HCT116 (cell line): Measurements from ENCODE around the gene TRIM16.

ENCODE experiments used
- ATF3 ChIP-seq: IDR thresholded peaks from 2 replicates; pipeline ENCODE4 v1.6.1; 2012
- CTCF ChIP-seq, 3 experiments: fragments of 200-600 bp in 1 of 3; sonication (generic) in 1 of 3; IDR thresholded peaks in 2 of 3; conservative IDR thresholded peaks in 1 of 3; 2 replicates each; pipeline ENCODE4 v1.5.1; 2012 to 2017; ENCODE audit warnings: low read depth in 2 of 3, low read length in 2 of 3, antibody characterized with exemption in 1 of 3, borderline replicate concordance in 1 of 3, control low read depth in 1 of 3, mild to moderate bottlenecking in 1 of 3, mixed read lengths in 1 of 3, mixed run types in 1 of 3, moderate library complexity in 1 of 3; ENCODE audit not compliant: insufficient read depth in 1 of 3
- ELF1 ChIP-seq: IDR thresholded peaks from 2 replicates; pipeline ENCODE4 v1.6.1; 2012; ENCODE audit warnings: low read depth, borderline replicate concordance
- EZH2phosphoT487 ChIP-seq: fragments of 200-600 bp; IDR thresholded peaks from 2 replicates; pipeline ENCODE4 v1.6.1; 2018; ENCODE audit warnings: antibody characterized with exemption, borderline replicate concordance
- FOSL1 ChIP-seq: IDR thresholded peaks from 2 replicates; pipeline ENCODE4 v1.6.1; 2012; ENCODE audit warnings: low read depth
- MAX ChIP-seq: IDR thresholded peaks from 2 replicates; pipeline ENCODE4 v1.6.1; 2012
- POLR2A ChIP-seq: IDR thresholded peaks from 2 replicates; pipeline ENCODE4 v1.7.0; 2011; ENCODE audit warnings: borderline replicate concordance; ENCODE audit not compliant: insufficient read depth, insufficient read length; ENCODE audit errors: extremely low read depth
- POLR2AphosphoS5 ChIP-seq: IDR thresholded peaks from 2 replicates; pipeline ENCODE4 v1.6.1; 2011; ENCODE audit warnings: mild to moderate bottlenecking, low read depth, low read length, moderate library complexity
- RAD21 ChIP-seq: IDR thresholded peaks from 2 replicates; pipeline ENCODE4 v1.6.1; 2012; ENCODE audit warnings: low read depth, mild to moderate bottlenecking
- REST ChIP-seq: IDR thresholded peaks from 2 replicates; pipeline ENCODE4 v1.6.1; 2012; ENCODE audit warnings: low read depth
- SP1 ChIP-seq: IDR thresholded peaks from 2 replicates; pipeline ENCODE4 v1.6.1; 2012; ENCODE audit warnings: low read depth
- ZBTB33 ChIP-seq: IDR thresholded peaks from 2 replicates; pipeline ENCODE4 v1.6.1; 2011; ENCODE audit warnings: mild to moderate bottlenecking, low read length, moderate library complexity; ENCODE audit not compliant: insufficient replicate concordance; ENCODE audit errors: extremely low read depth
- ZNF274 ChIP-seq: fragments of 200-500 bp; sonication (Bioruptor generic); IDR thresholded peaks from 2 replicates; pipeline ENCODE4 v1.6.1; 2014; ENCODE audit warnings: mild to moderate bottlenecking, low read depth, low read length, inconsistent platforms

- TF ChIP-seq CTCF (IDR thresholded peaks at IDR 0.05 in 2 of 3, conservative IDR thresholded peaks at IDR 0.05 in 1 of 3; ENCODE audit: borderline replicate concordance in 1 of 3, insufficient read depth in 1 of 3, low read depth in 2 of 3, low read length in 2 of 3) (no peak), POLR2AphosphoS5 (no peak), ZBTB33 (no peak), POLR2A (no peak), RAD21 (no peak), MAX (peak; percentile 88), ZNF274 (no peak), REST (no peak), FOSL1 (no peak), SP1 (peak; percentile 49), EZH2phosphoT487 (no peak), ELF1 (no peak), ATF3 (no peak)
Measured at GRCh38 chr17:15654886-15655561, 29.1 kb downstream of the TRIM16 start.
